ENCODE results near the gene MBD3L2. TPM values are rescaled to one million over a fixed set of nuclear protein-coding genes. Genes with fewer than 3 reads are reported as not detected.
"Not testable (repeated sequence)": the region's sequence is repeated elsewhere in the genome, so short reads cannot be mapped to it uniquely, and the experiment has no call there.

Gene MBD3L2
- total RNA-seq, 3 donors from 2014 or later, result not detected

DNA sequence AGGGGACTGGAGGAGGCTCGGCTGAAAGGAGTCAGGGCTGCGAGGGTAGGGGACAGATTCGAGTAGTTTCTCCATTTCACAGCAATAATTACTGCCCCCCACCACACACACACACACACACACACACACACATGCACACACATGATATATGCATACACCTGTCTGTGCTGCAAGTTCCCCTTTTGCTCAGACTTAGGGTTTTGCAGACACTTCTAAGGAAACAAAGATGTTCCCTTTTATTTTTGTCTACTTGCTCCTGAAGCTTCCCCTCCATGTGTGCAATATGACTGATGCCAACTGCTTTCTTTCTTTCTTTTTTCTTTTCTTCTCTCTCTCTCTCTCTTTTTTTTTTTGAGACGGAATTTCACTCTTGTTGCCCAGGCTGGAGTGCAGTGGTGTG, 41.3 kb upstream of the MBD3L2 start:
- no peak for TF ChIP-seq POLR2AphosphoS5 (IDR thresholded peaks at IDR 0.05)
- TF ChIP-seq, protein P1, sequence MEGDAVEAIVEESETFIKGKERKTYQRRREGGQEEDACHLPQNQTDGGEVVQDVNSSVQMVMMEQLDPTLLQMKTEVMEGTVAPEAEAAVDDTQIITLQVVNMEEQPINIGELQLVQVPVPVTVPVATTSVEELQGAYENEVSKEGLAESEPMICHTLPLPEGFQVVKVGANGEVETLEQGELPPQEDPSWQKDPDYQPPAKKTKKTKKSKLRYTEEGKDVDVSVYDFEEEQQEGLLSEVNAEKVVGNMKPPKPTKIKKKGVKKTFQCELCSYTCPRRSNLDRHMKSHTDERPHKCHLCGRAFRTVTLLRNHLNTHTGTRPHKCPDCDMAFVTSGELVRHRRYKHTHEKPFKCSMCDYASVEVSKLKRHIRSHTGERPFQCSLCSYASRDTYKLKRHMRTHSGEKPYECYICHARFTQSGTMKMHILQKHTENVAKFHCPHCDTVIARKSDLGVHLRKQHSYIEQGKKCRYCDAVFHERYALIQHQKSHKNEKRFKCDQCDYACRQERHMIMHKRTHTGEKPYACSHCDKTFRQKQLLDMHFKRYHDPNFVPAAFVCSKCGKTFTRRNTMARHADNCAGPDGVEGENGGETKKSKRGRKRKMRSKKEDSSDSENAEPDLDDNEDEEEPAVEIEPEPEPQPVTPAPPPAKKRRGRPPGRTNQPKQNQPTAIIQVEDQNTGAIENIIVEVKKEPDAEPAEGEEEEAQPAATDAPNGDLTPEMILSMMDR (IDR thresholded peaks at IDR 0.05), result no peak
- TF ChIP-seq POLR2A (IDR thresholded peaks at IDR 0.05), result no peak
- no peaks in the 10 kb centered on the region for H3K4me1 ChIP-seq
- H3K27me3 ChIP-seq, result no peaks in the 10 kb centered on the region
- intact Hi-C loops (cut with DNase I; ENCODE audit: low total_unique reads), result no loop called here
- no peaks in the 10 kb centered on the region for H3K9me3 ChIP-seq
- no peak overlapping the region for H3K27ac ChIP-seq
- H3K4me3 ChIP-seq, result no peak overlapping the region
- no peak for DNase-seq (ENCODE audit: low spot score in 2 of 2)
- no peaks in the 10 kb centered on the region for H3K36me3 ChIP-seq

DNA sequence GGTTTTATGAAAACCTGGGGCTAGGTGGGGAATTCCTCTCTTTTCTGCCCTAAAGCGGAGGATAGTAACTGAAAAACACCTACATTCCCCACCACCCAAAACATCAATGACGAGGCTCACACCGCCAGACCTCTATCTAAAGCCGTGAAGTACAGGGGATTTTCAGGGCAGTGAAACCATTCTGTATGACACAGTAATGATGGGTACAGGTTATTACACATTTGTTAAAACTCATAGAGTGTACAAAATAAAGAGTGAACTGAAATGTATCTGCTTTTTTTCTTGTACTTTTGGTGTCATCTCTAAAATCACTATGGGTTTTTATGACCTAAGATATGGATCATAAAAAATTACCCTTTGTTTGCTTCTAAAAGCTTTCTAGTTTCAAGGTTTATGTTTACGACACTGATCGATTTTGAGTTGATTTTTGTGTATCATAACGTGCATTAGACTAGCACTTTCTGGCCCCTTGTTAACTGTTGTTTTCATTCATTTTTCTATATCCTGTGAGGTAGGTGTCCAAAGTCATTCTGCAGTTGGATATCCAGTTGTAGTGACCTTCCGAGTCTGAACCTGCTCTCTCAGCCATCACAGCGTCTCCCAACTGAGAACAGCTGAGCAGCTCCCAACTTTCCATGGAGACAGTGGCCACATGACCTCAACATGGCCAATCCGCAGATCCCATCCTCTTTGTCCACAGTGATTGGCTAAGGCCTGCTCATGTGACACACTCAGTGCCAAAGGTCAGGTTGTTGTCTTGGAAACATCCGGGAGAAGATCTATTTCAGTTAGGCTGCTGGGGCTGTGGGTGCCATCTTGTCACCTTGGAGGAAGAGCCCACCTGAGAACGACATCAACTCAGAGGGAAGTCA, 38.2 kb upstream of the MBD3L2 start:
- no peaks in the 10 kb centered on the region for H3K36me3 ChIP-seq
- no peak overlapping the region for H3K27ac ChIP-seq
- H3K9me3 ChIP-seq, result no peaks in the 10 kb centered on the region
- intact Hi-C loops (cut with DNase I; ENCODE audit: low total_unique reads), result no loop called here
- H3K27me3 ChIP-seq, result no peaks in the 10 kb centered on the region
- TF ChIP-seq POLR2A (IDR thresholded peaks at IDR 0.05) (no peak), POLR2AphosphoS5 (IDR thresholded peaks at IDR 0.05) (no peak)
- TF ChIP-seq, protein P1 (IDR thresholded peaks at IDR 0.05), result no peak
- no peak for DNase-seq (ENCODE audit: low spot score in 2 of 2)
- H3K4me3 ChIP-seq, result no peak overlapping the region
- H3K4me1 ChIP-seq, result no peaks in the 10 kb centered on the region

DNA sequence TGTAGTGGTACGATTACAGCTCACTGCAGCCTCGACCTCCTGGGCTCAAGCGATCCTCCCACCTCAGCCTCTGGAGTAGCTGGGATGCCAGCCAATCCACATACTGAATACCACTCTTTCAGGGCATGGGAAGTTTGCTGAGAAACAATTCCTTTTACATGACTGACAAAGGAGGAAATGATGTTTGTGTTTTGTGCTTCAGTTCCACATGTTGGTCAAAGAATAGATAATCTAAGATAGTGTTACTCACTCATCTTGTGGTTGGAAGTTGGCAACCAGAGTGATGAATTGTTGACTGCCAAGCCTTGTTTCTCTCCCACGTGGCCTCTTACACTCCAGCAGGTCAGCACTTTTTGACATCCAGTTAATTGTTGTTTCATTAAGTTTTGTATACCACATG, 35.4 kb upstream of the MBD3L2 start:
- TF ChIP-seq POLR2A (IDR thresholded peaks at IDR 0.05) (no peak), POLR2AphosphoS5 (IDR thresholded peaks at IDR 0.05) (no peak)
- TF ChIP-seq, protein P1 (IDR thresholded peaks at IDR 0.05), result no peak
- Histone ChIP-seq H3K9me3 (no peaks in the 10 kb centered on the region), H3K36me3 (no peaks in the 10 kb centered on the region)

DNA sequence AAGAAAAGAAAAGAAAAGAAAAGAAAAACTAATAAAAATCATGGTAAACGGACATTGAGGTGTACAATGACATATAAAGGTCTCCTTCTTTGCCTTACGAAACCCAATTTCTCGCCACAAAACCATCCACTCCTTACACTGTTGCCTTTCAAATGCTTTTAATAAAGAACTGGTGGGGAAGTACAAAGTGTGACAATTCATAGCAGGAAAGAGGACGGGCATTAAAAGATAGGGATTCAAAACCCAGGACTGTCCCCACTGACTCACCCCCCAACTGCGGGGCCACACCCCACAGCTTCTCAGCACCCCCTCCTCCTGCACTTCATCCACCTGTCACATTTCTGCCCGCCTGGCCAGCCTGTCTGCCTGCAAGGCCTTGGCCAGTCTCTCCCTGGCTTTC, 30.3 kb upstream of the MBD3L2 start:
- TF ChIP-seq POLR2A (IDR thresholded peaks at IDR 0.05) (no peak), POLR2AphosphoS5 (IDR thresholded peaks at IDR 0.05) (no peak)
- TF ChIP-seq, protein P1 (IDR thresholded peaks at IDR 0.05), result no peak
- intact Hi-C loops (cut with DNase I; ENCODE audit: low total_unique reads), result no loop called here
- Histone ChIP-seq H3K4me1 (no peaks in the 10 kb centered on the region), H3K9me3 (no peaks in the 10 kb centered on the region), H3K27me3 (peaks cover 0 to 4% of the 10 kb centered on the region in 2 donors), H3K4me3 (no peak overlapping the region), H3K27ac (no peak overlapping the region), H3K36me3 (no peaks in the 10 kb centered on the region)
- no peak for DNase-seq (ENCODE audit: low spot score in 2 of 2)

More for the DNA sequence above, 35.4 kb upstream of the MBD3L2 start:
- Histone ChIP-seq H3K27ac (no peak overlapping the region), H3K27me3 (peaks cover 0 to 4% of the 10 kb centered on the region in 2 donors), H3K4me3 (no peak overlapping the region), H3K4me1 (no peaks in the 10 kb centered on the region)
- intact Hi-C loops (cut with DNase I; ENCODE audit: low total_unique reads), result no loop called here
- no peak for DNase-seq (ENCODE audit: low spot score in 2 of 2)

DNA sequence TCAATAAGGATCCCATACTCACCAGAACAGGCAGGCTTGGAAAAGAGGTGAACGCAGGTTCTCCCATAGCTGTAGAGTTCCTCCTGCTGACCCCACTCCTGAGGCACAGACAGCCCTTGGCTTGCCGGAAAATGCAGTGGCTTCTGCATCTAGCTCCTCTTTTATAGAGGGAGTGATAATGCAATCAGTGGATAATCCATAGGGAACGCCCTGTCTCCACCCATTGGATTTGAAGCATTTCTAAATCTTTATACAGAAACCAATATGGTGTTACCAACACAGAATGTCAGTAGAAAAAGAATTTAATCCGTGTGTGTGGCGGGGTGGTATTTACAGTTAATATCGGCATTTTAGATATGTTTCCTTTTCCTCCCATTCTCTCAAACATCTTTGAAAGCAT, 27.8 kb upstream of the MBD3L2 start, which contains the start of gene MBD3L2B:
Gene MBD3L2B, minus strand, starts transcription at position 101 of the 400 bp plus-strand sequence. Its CDS starts 34 bp downstream, at position 67.
- H3K4me3 ChIP-seq; H3K36me3 ChIP-seq; DNase-seq (ENCODE audit: low spot score in 2 of 2); H3K27me3 ChIP-seq; H3K9me3 ChIP-seq; H3K4me1 ChIP-seq; intact Hi-C loops (cut with DNase I; ENCODE audit: low total_unique reads); H3K27ac ChIP-seq: not testable (repeated sequence)

DNA sequence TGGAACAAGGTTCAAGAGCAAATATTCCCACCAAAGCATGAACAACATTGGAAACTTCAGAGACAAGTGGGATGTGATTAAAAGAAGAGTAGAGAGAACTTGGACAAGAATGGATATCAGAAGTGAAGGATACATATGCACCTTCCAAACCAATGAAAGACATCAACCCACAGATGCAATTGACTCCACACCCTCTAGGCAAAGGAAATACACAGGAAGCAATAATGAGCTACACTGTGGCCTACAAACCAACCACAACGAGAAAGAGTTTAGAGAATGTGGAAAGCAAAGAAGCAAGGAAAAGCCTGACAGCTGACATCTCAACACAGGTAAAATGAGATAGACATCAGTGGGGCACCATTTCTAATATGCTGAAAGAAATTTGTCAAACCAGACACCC, 20.3 kb upstream of the MBD3L2 start:
- H3K4me3 ChIP-seq; DNase-seq (ENCODE audit: low spot score in 2 of 2); H3K9me3 ChIP-seq; intact Hi-C loops (cut with DNase I; ENCODE audit: low total_unique reads); H3K27me3 ChIP-seq; H3K27ac ChIP-seq; H3K36me3 ChIP-seq; H3K4me1 ChIP-seq: not testable (repeated sequence)

DNA sequence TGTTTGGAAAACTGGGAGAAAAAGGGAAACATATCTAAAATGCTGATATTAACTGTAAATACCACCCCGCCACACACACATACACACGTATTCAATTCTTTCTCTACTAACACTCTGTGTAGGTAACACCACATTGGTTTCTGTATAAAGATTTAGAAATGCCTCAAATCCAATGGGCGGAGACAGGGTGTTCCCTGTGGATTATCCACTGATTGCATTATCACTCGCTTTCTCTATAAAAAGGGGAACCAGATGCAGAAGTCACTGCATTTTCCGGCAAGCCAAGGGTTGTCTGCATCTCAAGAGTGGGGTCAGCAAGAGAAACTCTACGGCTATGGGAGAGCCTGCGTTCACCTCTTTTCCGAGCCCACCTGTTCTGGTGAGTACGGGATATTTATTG, 18.8 kb upstream of the MBD3L2 start, which contains the start of gene MBD3L5:
Gene MBD3L5, plus strand, starts transcription at position 301 of the 400 bp plus-strand sequence. Its CDS starts 34 bp downstream, at position 335.
- intact Hi-C loops (cut with DNase I; ENCODE audit: low total_unique reads); DNase-seq (ENCODE audit: low spot score in 2 of 2); H3K36me3 ChIP-seq; H3K9me3 ChIP-seq; H3K4me3 ChIP-seq; H3K27ac ChIP-seq; H3K27me3 ChIP-seq; H3K4me1 ChIP-seq: not testable (repeated sequence)

DNA sequence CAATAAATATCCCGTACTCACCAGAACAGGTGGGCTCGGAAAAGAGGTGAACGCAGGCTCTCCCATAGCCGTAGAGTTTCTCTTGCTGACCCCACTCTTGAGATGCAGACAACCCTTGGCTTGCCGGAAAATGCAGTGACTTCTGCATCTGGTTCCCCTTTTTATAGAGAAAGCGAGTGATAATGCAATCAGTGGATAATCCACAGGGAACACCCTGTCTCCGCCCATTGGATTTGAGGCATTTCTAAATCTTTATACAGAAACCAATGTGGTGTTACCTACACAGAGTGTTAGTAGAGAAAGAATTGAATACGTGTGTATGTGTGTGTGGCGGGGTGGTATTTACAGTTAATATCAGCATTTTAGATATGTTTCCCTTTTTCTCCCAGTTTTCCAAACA, 9.0 kb upstream of the MBD3L2 start, which contains the start of gene MBD3L4:
Gene MBD3L4, minus strand, starts transcription at position 101 of the 400 bp plus-strand sequence. Its CDS starts 35 bp downstream, at position 66.
- H3K4me3 ChIP-seq; H3K27me3 ChIP-seq; H3K36me3 ChIP-seq; intact Hi-C loops (cut with DNase I; ENCODE audit: low total_unique reads); DNase-seq (ENCODE audit: low spot score in 2 of 2); H3K9me3 ChIP-seq; H3K27ac ChIP-seq; H3K4me1 ChIP-seq: not testable (repeated sequence)

DNA sequence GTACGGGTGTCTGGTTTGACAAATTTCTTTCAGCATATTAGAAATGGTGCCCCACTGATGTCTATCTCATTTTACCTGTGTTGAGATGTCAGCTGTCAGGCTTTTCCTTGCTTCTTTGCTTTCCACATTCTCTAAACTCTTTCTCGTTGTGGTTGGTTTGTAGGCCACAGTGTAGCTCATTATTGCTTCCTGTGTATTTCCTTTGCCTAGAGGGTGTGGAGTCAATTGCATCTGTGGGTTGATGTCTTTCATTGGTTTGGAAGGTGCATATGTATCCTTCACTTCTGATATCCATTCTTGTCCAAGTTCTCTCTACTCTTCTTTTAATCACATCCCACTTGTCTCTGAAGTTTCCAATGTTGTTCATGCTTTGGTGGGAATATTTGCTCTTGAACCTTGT, 7.6 kb upstream of the MBD3L2 start:
- DNase-seq (ENCODE audit: low spot score in 2 of 2); intact Hi-C loops (cut with DNase I; ENCODE audit: low total_unique reads); H3K4me1 ChIP-seq; H3K4me3 ChIP-seq; H3K36me3 ChIP-seq; H3K9me3 ChIP-seq; H3K27ac ChIP-seq; H3K27me3 ChIP-seq: not testable (repeated sequence)
